OCI-LY7 (cell line): ENCODE results near the gene PRLR.

Experiments
- CTCF ChIP-seq: fragments of 200-600 bp; sonication (generic); conservative IDR thresholded peaks from 2 replicates; pipeline ENCODE4 v1.5.1; 2014; ENCODE audit warnings: mild to moderate bottlenecking, antibody characterized with exemption, low read length, moderate library complexity, mixed read lengths
- EZH2phosphoT487 ChIP-seq: fragments of 200-600 bp; sonication (generic); IDR thresholded peaks from 2 replicates; pipeline ENCODE4 v1.6.1; 2018; ENCODE audit warnings: low read depth, borderline replicate concordance, mild to moderate bottlenecking, mixed run types, antibody characterized with exemption, low read length, moderate library complexity, mixed read lengths

GRCh38 chr5:35101016-35101415 lies 129.3 kb downstream of the PRLR start:
- no peak for TF ChIP-seq CTCF
- TF ChIP-seq EZH2phosphoT487, result no peak
